HG03354 (cell line): ENCODE data around the gene EMID1.
"Not testable (repeated sequence)": the region's sequence is repeated elsewhere in the genome, so short reads cannot be mapped to it uniquely, and the experiment has no call there.

ENCODE experiments used
- ATAC-seq: cut with Tn5 transposase; IDR thresholded peaks from one replicate; pipeline ENCODE4 v1.9.1; 2021; ENCODE audit warnings: mild to moderate bottlenecking; ENCODE audit not compliant: unreplicated experiment, poor library complexity, severe bottlenecking

EMID1 gene

GRCh38 chr22:29225422-29226090, 19.9 kb downstream of the EMID1 start:
- no peak for ATAC-seq

GRCh38 chr22:29226351-29226981, 20.8 kb downstream of the EMID1 start:
- ATAC-seq, result no peak

GRCh38 chr22:29230972-29231875, 25.5 kb downstream of the EMID1 start:
- ATAC-seq, result no peak

GRCh38 chr22:29231971-29232959, 26.6 kb downstream of the EMID1 start:
- no peak for ATAC-seq

GRCh38 chr22:29233277-29233877, 27.7 kb downstream of the EMID1 start:
- no peak for ATAC-seq

- ATAC-seq, result not testable (repeated sequence)
Measured at GRCh38 chr22:29240481-29240880, 34.8 kb downstream of the EMID1 start.

GRCh38 chr22:29243874-29244446, 38.3 kb downstream of the EMID1 start:
- no peak for ATAC-seq

- no peak for ATAC-seq
Measured at GRCh38 chr22:29244785-29245625, 39.3 kb downstream of the EMID1 start.

GRCh38 chr22:29245626-29246385, 40.1 kb downstream of the EMID1 start:
- ATAC-seq, result no peak

GRCh38 chr22:29247891-29248290, 42.2 kb downstream of the EMID1 start:
- not testable (repeated sequence) for ATAC-seq

- ATAC-seq, result no peak
Measured at GRCh38 chr22:29251265-29251664, 45.6 kb downstream of the EMID1 start.

GRCh38 chr22:29251981-29252911, 46.5 kb downstream of the EMID1 start:
- no peak for ATAC-seq

- no peak for ATAC-seq
Measured at GRCh38 chr22:29253561-29254285, 48.0 kb downstream of the EMID1 start.

GRCh38 chr22:29254286-29254660, 48.6 kb downstream of the EMID1 start:
- ATAC-seq, result no peak

- ATAC-seq, result no peak
Measured at GRCh38 chr22:29255064-29255621, 49.4 kb downstream of the EMID1 start.
